AG04450 (cell line): ENCODE data around the gene DMTF1. TPM values are rescaled to one million over a fixed set of nuclear protein-coding genes. Genes with fewer than 3 reads are reported as not detected.

Source experiments
- CTCF ChIA-PET: fragments of 300-600, 350-600 bp; formaldehyde crosslinking; extraction: SDS; loops from one replicate; lab custom pipeline; 2022; ENCODE audit warnings: antibody characterized with exemption, inconsistent platforms; lab: Charles Lee
- POLR2A ChIA-PET: fragments of 350-600 bp; formaldehyde crosslinking; extraction: SDS; loops from one replicate; lab custom pipeline; 2021; ENCODE audit warnings: antibody characterized with exemption, inconsistent platforms; lab: Yijun Ruan, JAX
- DNase-seq: peaks from one replicate; pipeline ENCODE4 v3.0.0-alpha.2; 2011; ENCODE audit warnings: low read depth, low spot score
- H3K27ac ChIP-seq: one replicate; pipeline ENCODE4 v1.5.1; 2012; ENCODE audit warnings: low read depth, low read length, control low read depth
- H3K27me3 ChIP-seq: one replicate; pipeline ENCODE4 v1.6.0; 2012; ENCODE audit warnings: low read length; ENCODE audit not compliant: control insufficient read depth, insufficient read depth
- H3K4me3 ChIP-seq: 2 replicates; pipeline ENCODE4 v1.5.1; 2011; ENCODE audit warnings: mild to moderate bottlenecking, low read depth, low read length, control low read depth
- H3K9me3 ChIP-seq: 2 replicates; pipeline ENCODE4 v1.5.1; 2012; ENCODE audit warnings: low read length; ENCODE audit not compliant: control insufficient read depth, insufficient read depth
- polyA plus RNA-seq: library from polyadenylated mRNA; depleted of rRNA; stranded (reverse); fragments of >200 nt; gene quantifications from 2 replicates; pipeline ENCODE4 v1.2.3, GENCODE V29; 2011
- TF ChIP-seq, protein P1 (sequence below): IDR thresholded peaks from 2 replicates; pipeline ENCODE4 v1.5.1; 2011; ENCODE audit warnings: low read depth, low read length, control low read depth, inconsistent platforms

DMTF1 gene
- polyA plus RNA-seq, 1 experiment: 134 TPM

GRCh38 chr7:87187120-87187519 lies 34.9 kb downstream of the DMTF1 start:
- H3K27ac ChIP-seq: no peak overlapping the region
- no peaks in the 10 kb centered on the region for H3K27me3 ChIP-seq
- no peak for DNase-seq
- TF ChIP-seq, protein P1, sequence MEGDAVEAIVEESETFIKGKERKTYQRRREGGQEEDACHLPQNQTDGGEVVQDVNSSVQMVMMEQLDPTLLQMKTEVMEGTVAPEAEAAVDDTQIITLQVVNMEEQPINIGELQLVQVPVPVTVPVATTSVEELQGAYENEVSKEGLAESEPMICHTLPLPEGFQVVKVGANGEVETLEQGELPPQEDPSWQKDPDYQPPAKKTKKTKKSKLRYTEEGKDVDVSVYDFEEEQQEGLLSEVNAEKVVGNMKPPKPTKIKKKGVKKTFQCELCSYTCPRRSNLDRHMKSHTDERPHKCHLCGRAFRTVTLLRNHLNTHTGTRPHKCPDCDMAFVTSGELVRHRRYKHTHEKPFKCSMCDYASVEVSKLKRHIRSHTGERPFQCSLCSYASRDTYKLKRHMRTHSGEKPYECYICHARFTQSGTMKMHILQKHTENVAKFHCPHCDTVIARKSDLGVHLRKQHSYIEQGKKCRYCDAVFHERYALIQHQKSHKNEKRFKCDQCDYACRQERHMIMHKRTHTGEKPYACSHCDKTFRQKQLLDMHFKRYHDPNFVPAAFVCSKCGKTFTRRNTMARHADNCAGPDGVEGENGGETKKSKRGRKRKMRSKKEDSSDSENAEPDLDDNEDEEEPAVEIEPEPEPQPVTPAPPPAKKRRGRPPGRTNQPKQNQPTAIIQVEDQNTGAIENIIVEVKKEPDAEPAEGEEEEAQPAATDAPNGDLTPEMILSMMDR: no peak
- CTCF ChIA-PET: no interaction called here
- no peaks in the 10 kb centered on the region for H3K9me3 ChIP-seq
- POLR2A ChIA-PET: no interaction called here
- H3K4me3 ChIP-seq: no peak overlapping the region

DNA sequence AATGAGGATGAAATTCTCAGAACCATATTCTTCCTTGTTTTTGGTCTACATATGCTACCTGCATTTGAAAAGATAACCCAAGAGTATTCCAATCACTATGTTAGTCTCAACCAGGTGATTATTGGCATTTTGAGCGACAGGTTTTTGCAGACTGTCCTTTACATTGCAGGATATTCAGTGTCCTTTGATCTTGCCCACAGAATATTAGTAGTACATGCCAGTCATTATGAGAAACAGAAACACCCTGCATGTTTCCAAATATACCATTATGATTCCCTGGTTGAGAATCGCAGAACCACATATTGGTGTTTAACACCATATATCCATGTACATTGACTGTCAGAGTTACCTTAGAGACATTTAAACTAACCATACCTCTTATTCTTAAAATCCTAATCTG lies 36.7 kb downstream of the DMTF1 start:
- H3K4me3 ChIP-seq: no peak overlapping the region
- ChIA-PET CTCF (no interaction called here), POLR2A (no interaction called here)
- H3K27ac ChIP-seq: no peak overlapping the region
- no peaks in the 10 kb centered on the region for H3K9me3 ChIP-seq
- DNase-seq: no peak
- TF ChIP-seq, protein P1: no peak
- no peaks in the 10 kb centered on the region for H3K27me3 ChIP-seq

DNA sequence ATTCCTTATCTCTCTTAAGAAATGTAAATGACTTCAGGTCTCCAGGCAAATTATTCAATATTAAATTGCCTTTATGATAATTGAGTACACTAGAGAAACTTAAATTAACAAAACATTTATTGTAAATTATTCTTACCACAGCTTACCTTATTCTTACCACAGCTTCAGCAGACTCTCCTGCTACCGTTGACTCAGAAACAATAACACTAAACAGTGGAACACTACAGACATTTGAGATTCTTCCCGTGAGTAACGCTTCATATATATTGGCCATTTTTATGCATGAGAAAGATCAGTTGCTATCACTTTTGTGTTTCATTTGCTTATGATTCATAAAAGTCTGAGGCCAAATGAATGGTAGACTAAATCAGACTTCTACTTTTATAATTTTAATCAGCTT lies 38.5 kb downstream of the DMTF1 start:
- TF ChIP-seq, protein P1: no peak
- no peak for DNase-seq
- Histone ChIP-seq H3K9me3 (no peaks in the 10 kb centered on the region), H3K27me3 (no peaks in the 10 kb centered on the region), H3K27ac (no peak overlapping the region), H3K4me3 (no peak overlapping the region)
- CTCF ChIA-PET: no interaction called here
- POLR2A ChIA-PET: no interaction called here

DNA sequence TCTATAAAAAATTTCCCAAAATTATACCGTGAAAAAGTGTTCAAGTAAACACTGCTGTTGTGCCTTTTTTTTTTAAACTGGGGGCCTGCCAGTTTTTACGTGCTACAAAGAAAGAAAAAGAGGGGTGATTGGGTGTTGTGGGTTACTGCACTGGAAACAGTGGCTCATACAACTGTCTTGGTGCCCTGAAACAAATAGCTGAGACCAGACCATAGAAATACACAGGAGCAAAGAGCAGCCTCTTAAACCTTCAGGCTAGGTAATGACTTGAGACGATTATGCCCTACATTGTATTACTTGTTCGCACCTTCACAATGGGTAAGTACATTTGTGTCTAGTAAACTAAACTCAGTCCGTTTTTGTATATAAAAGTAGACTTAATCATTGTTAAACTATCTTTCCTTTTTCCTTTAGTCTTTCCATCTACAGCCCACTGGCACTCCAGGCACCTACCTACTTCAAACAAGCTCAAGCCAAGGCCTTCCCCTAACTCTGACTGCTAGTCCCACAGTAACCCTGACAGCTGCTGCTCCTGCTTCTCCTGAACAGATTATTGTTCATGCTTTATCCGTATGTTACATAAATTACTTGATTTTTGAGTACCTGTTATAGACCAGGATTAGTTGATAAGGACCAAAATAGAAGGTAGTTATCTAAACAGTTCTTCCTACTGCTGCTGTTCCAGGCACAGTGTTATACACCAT lies 40.7 kb downstream of the DMTF1 start:
- CTCF ChIA-PET: no interaction called here
- TF ChIP-seq, protein P1: no peak
- POLR2A ChIA-PET: no interaction called here

GRCh38 chr7:87193912-87194311 lies 41.7 kb downstream of the DMTF1 start:
- ChIA-PET POLR2A (no interaction called here), CTCF (no interaction called here)
- no peak for DNase-seq
- Histone ChIP-seq H3K27ac (no peak overlapping the region), H3K9me3 (no peaks in the 10 kb centered on the region), H3K4me3 (no peak overlapping the region), H3K27me3 (no peaks in the 10 kb centered on the region)
- TF ChIP-seq, protein P1: no peak

More for the DNA sequence above, 40.7 kb downstream of the DMTF1 start:
- Histone ChIP-seq H3K9me3 (no peaks in the 10 kb centered on the region), H3K27ac (no peak overlapping the region), H3K27me3 (no peaks in the 10 kb centered on the region), H3K4me3 (no peak overlapping the region)
- no peak for DNase-seq
